ENCODE data around the gene UNCX.

GRCh38 chr7:1244700-1245523, 12.2 kb downstream of the UNCX start:
- no peak for TF ChIP-seq CTCF (IDR thresholded peaks at IDR 0.05)
- TF ChIP-seq POLR2A (IDR thresholded peaks at IDR 0.05) = no peak
